Lung (tissue), 16 donors: ENCODE results near the gene SIM2. TPM values are rescaled to one million over a fixed set of nuclear protein-coding genes. Genes with fewer than 3 reads are reported as not detected.
A peak's percentile ranks its signal among the peaks of the same experiment; 100 is the strongest.

Source experiments
- ATAC-seq: fragments of 200-7000 bp; cut with Tn5 transposase; one replicate; pipeline ENCODE4 v1.9.1; 2020; ENCODE audit warnings: moderate number of reproducible peaks; ENCODE audit not compliant: insufficient read depth, low FRiP score
- DNase-seq, 3 donors: peaks; one replicate each; pipeline ENCODE4 v3.0.0-alpha.2; 2013 to 2017
- H3K27ac ChIP-seq, 2 donors: one replicate each; pipeline ENCODE4 v1.5.1; 2013; ENCODE audit warnings: mild to moderate bottlenecking in 2 of 2, moderate library complexity in 2 of 2, control low read depth in 1 of 2, inconsistent platforms in 1 of 2, low read depth in 1 of 2, low read length in 1 of 2
- H3K27me3 ChIP-seq, 3 donors: one replicate each; pipeline ENCODE4 v1.5.1; 2013; ENCODE audit warnings: low read length in 2 of 3; ENCODE audit not compliant: control insufficient read depth in 3 of 3, insufficient read depth in 3 of 3
- H3K36me3 ChIP-seq, 4 donors: one replicate each; pipeline ENCODE4 v1.5.1; 2013; ENCODE audit warnings: low read length in 4 of 4, mild to moderate bottlenecking in 1 of 4, moderate library complexity in 1 of 4; ENCODE audit not compliant: control insufficient read depth in 4 of 4, insufficient read depth in 4 of 4
- H3K4me1 ChIP-seq, 5 donors: one replicate each; pipeline ENCODE4 v1.5.1; 2013; ENCODE audit warnings: low read length in 5 of 5, mild to moderate bottlenecking in 2 of 5, moderate library complexity in 1 of 5; ENCODE audit not compliant: control insufficient read depth in 5 of 5, insufficient read depth in 5 of 5
- H3K4me3 ChIP-seq: one replicate; pipeline ENCODE4 v1.5.1; 2013; ENCODE audit warnings: mild to moderate bottlenecking, control low read depth, moderate library complexity
- H3K9ac ChIP-seq, 2 donors: one replicate each; pipeline ENCODE4 v1.5.1; 2013; ENCODE audit warnings: low read length in 2 of 2, control low read depth in 1 of 2; ENCODE audit not compliant: insufficient read depth in 1 of 2
- H3K9me3 ChIP-seq, 4 donors: one replicate each; pipeline ENCODE4 v1.5.1; 2013; ENCODE audit warnings: low read length in 3 of 4, mild to moderate bottlenecking in 1 of 4, moderate library complexity in 1 of 4; ENCODE audit not compliant: control insufficient read depth in 4 of 4, insufficient read depth in 3 of 4
- WGBS, 2 donors: extraction: QIAGEN DNeasy Blood & Tissue Kit; methylation state at CpG; one replicate each; pipeline ENCODE4 v1.1.7; 2013; 5-methylcytosine and 5-hydroxymethylcytosine counted together
- long read RNA-seq, 5 donors: transcript quantifications; one replicate each; lab custom pipeline, GENCODE V29; 2026
- polyA plus RNA-seq, 2 donors: library from polyadenylated mRNA; stranded (reverse); fragments of 200-250 nt; gene quantifications; one replicate each; pipeline ENCODE4 v1.2.1, GENCODE V29; 2013
- total RNA-seq, 2 donors: library from RNA; depleted of rRNA in 1 of 2; stranded (reverse); fragments of >200 nt in 1 of 2; gene quantifications; one replicate each; pipeline ENCODE4 v1.2.1, GENCODE V29; 2014 to 2021
- TF ChIP-seq, protein P1 (sequence below): IDR thresholded peaks from 2 replicates; pipeline ENCODE4 v1.5.1; 2012; ENCODE audit warnings: mild to moderate bottlenecking; ENCODE audit errors: control extremely low read depth, extremely low read depth
- donor health status: control.
- donor health status: control.
- donor health status: Bipolar disorder and iron deficiency.
- donor health status: healthy.
- donor health status: DM: yes; HTN: yes; CAD: no.

SIM2 gene, protein sequence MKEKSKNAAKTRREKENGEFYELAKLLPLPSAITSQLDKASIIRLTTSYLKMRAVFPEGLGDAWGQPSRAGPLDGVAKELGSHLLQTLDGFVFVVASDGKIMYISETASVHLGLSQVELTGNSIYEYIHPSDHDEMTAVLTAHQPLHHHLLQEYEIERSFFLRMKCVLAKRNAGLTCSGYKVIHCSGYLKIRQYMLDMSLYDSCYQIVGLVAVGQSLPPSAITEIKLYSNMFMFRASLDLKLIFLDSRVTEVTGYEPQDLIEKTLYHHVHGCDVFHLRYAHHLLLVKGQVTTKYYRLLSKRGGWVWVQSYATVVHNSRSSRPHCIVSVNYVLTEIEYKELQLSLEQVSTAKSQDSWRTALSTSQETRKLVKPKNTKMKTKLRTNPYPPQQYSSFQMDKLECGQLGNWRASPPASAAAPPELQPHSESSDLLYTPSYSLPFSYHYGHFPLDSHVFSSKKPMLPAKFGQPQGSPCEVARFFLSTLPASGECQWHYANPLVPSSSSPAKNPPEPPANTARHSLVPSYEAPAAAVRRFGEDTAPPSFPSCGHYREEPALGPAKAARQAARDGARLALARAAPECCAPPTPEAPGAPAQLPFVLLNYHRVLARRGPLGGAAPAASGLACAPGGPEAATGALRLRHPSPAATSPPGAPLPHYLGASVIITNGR
- total RNA-seq: not detected
- polyA plus RNA-seq: not detected
- long read RNA-seq, donor 1: 0 reads
- long read RNA-seq, donor 2: 0 reads
- long read RNA-seq, donor 3: 0 reads
- long read RNA-seq, donor 4: 0 reads
- long read RNA-seq, donor 5: 0 reads

DNA sequence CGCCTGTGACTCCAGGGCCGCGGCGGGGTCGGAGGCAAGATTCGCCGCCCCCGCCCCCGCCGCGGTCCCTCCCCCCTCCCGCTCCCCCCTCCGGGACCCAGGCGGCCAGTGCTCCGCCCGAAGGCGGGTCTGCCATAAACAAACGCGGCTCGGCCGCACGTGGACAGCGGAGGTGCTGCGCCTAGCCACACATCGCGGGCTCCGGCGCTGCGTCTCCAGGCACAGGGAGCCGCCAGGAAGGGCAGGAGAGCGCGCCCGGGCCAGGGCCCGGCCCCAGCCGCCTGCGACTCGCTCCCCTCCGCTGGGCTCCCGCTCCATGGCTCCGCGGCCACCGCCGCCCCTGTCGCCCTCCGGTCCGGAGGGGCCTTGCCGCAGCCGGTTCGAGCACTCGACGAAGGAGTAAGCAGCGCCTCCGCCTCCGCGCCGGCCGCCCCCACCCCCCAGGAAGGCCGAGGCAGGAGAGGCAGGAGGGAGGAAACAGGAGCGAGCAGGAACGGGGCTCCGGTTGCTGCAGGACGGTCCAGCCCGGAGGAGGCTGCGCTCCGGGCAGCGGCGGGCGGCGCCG lies at the start of gene SIM2:
TSS of gene SIM2 (plus strand) at position 135 of the 565 bp plus-strand sequence. CDS start 632 bp downstream, outside the sequence.
- WGBS, 2 donors: 0 to 1% methylated on average over 40 to 68 of the region's 70 CpGs
- Histone ChIP-seq H3K36me3 (no peaks in the 10 kb centered on the region), H3K27ac (no peak within 1 kb of the TSS), H3K4me3 (no peak within 1 kb of the TSS), H3K9ac (no peak within 1 kb of the TSS), H3K9me3 (peaks cover 0 to 10% (median 0%) of the 10 kb centered on the region in 4 donors), H3K4me1 (peaks cover 0 to 38% (median 10%) of the 10 kb centered on the region in 5 donors), H3K27me3 (peaks cover 15 to 91% (median 84%) of the 10 kb centered on the region in 3 donors)
- DNase-seq (peak; percentile 15 to 32 (median 20)), ATAC-seq (no peak)
- TF ChIP-seq, protein P1, sequence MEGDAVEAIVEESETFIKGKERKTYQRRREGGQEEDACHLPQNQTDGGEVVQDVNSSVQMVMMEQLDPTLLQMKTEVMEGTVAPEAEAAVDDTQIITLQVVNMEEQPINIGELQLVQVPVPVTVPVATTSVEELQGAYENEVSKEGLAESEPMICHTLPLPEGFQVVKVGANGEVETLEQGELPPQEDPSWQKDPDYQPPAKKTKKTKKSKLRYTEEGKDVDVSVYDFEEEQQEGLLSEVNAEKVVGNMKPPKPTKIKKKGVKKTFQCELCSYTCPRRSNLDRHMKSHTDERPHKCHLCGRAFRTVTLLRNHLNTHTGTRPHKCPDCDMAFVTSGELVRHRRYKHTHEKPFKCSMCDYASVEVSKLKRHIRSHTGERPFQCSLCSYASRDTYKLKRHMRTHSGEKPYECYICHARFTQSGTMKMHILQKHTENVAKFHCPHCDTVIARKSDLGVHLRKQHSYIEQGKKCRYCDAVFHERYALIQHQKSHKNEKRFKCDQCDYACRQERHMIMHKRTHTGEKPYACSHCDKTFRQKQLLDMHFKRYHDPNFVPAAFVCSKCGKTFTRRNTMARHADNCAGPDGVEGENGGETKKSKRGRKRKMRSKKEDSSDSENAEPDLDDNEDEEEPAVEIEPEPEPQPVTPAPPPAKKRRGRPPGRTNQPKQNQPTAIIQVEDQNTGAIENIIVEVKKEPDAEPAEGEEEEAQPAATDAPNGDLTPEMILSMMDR: no peak

DNA sequence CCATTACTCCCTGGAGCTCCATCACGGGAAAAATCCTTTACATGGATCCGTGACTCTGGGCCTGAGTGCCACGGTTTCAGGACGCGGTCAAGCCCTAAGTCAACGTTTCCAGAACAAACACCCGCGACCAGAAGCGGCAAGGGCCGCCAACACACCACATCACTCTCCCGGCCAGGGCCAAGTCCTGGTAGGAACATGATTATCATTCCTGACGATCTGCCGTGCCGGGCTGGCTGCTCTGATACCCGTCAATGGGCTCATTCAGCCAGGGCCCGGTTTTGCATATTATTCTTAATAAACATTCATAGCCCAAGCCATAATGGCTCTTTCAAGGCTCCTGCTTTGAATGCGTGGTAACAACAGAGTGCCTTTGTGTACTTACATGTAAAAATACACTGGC lies 44.6 kb upstream of the SIM2 start:
- H3K27ac ChIP-seq: no peak overlapping the region
- no peak for ATAC-seq
- no peak for DNase-seq
- no peaks in the 10 kb centered on the region for H3K36me3 ChIP-seq
- H3K9ac ChIP-seq: no peak overlapping the region
- peaks cover 0 to 3% (median 0%) of the 10 kb centered on the region in 4 donors for H3K9me3 ChIP-seq
- peaks cover 0 to 5% (median 0%) of the 10 kb centered on the region in 5 donors for H3K4me1 ChIP-seq
- TF ChIP-seq, protein P1: no peak
- H3K4me3 ChIP-seq: no peak overlapping the region
- WGBS, 2 donors: 89 to 94% methylated on average over 17 of the region's 17 CpGs
- no peaks in the 10 kb centered on the region for H3K27me3 ChIP-seq

DNA sequence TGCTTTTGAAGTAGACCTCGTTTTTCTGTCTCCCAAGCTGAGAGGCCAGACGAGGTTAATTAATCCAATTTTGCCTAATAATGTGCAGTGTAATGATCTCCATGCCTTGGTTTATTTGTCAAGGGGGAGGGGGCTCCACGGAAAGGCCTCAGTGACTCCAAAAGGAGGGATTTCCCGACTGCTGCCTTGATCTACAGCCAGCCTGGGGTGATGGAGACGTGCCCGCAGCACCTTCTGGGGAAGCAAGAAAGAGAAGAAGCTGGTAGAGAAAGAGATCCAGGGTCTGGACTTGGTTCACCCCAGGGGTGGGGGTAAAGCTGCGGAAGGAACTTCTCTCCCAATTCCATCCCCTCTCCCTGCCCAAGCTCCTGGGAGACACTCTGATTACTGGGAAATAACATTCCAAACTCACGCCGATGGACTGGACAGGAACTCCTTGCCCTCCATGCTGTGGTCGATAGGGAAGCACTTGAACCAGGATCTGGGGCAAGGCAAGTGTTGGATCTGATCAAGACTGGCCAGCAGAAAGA lies 44.1 kb upstream of the SIM2 start:
- no peak overlapping the region for H3K27ac ChIP-seq
- no peak for ATAC-seq
- peaks cover 0 to 5% (median 0%) of the 10 kb centered on the region in 5 donors for H3K4me1 ChIP-seq
- WGBS, 2 donors: 85 to 90% methylated on average over 10 of the region's 10 CpGs
- peaks cover 0 to 3% (median 0%) of the 10 kb centered on the region in 4 donors for H3K9me3 ChIP-seq
- DNase-seq: no peak
- H3K36me3 ChIP-seq: no peaks in the 10 kb centered on the region
- no peaks in the 10 kb centered on the region for H3K27me3 ChIP-seq
- no peak overlapping the region for H3K9ac ChIP-seq
- TF ChIP-seq, protein P1: no peak
- no peak overlapping the region for H3K4me3 ChIP-seq
